Epidermal melanocyte (primary cell): Measurements from ENCODE around the gene GLB1L.

Source experiments
- DNase-seq: peaks from one replicate; pipeline ENCODE4 v3.0.0; 2011; ENCODE audit warnings: low spot score; ENCODE audit not compliant: insufficient read length

Gene GLB1L

DNA sequence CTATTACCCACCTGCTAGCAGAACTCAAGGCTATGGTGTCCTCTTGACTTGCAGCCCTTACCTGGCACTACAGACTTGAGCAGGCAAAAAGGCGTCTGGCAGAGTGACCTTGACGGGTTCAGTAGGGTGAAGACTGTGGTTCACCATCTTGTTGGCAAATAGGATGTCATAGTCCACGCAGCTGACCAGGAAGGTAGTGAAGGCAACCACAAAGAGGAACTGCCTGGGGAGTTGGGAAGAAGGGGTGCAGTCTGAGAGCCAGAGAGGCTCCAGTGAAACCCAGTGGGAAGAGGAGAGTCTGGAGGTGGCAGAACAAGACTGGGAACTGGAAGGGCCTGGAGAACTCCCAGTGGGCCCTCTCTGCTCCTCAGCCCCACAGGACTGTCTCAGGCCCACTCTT is 19.9 kb downstream of the GLB1L start:
- DNase-seq = no peak

DNA sequence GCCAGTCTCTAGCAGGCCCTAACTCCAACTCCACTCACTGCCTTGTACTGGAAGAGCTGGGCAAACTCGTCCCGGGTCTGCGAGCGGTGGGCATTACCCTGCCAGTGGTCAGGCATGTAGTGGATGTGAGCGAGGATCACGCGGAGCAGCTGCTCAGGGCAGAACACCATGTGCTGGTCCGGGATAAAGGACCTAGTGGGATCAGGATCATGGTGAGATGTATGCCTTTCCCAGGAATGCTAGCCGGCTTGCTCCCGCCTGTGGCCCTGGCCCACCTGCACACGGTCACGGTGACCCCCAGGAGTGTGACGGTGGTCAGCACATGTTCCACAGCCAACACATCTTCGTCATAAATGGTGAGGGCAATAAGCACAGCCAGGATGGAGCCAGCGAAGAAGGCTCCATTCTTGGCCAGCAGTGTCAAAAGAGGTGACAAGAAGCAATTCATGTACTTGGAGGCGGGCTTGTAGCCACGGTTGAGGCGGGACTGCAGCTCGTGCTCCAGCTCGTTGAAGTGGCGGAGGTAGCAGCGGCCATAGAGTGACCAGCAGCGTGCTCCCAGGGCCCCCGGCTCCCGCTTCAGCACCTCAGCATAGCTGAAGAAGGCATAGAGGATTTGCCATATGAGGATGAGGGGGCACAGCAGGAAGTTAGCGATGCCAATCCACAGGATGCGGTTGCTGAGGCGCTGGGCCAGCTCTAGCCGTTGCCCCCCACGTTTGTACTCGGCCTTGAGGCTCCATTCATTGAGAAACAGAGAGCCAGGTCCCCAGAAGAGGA is 21.2 kb downstream of the GLB1L start:
- DNase-seq = no peak

DNA sequence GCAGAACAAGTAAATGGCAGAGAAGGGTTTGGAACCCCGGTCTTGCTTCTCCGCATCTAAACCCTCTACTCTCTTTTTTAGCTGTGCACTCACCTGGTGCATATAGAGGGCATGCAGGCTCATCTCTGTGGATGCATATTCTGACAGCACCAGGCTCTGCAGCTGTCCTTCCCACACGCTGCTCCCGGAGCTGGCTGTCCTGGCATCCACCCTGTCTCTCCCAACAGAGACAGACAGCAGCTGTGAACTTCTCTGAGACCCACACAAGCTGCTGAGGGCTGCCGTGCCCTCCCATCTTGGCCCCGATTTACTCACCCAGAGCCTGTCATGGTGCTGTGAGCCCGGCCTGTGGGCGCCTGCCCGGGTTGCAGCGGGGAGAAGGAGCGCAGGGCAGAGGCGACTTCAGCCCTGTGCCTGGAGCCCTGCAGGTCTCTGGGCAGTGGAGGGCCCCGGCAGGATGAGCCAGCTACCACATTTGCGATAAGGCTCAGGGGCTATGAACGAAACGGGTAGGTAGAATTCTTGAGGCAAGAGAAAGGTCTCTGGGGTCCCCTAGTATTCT is 23.2 kb downstream of the GLB1L start:
- DNase-seq = no peak

DNA sequence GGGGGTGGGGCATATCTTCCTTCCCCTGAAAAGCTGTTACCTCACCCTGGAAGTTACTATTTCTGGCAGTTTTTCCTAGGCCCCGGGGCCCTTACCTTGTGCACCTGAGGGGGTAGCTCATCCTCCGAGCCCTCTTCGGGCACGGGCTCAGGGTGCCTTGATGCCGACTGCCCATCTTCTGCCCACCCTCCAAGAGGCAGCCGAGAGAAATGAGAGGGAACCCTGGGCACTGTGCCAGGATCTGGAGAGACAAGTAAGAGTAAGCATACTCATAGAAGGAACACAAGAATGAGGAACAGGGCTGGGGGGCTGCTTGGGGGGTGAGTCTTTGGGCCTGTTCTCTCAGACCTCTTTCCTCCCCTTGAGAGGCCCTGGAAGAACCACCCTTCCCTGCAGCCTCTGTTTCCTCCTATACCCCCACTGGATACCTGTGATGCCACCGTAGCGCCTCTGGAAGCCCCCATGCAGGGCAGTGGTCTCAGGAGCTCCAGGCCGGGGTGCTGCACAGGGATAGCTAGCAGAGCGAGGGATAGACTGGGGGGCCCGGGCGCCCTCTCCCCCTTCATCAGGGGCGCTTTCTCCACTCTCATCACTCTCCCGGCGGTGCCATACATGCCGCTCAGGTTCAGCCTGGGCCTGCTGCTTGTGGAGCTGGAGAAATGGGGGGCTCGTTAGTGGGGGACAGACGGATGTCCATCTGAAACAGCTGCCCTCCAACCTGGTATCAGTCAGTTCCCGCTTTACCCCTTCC is 24.4 kb downstream of the GLB1L start:
- no peak for DNase-seq

DNA sequence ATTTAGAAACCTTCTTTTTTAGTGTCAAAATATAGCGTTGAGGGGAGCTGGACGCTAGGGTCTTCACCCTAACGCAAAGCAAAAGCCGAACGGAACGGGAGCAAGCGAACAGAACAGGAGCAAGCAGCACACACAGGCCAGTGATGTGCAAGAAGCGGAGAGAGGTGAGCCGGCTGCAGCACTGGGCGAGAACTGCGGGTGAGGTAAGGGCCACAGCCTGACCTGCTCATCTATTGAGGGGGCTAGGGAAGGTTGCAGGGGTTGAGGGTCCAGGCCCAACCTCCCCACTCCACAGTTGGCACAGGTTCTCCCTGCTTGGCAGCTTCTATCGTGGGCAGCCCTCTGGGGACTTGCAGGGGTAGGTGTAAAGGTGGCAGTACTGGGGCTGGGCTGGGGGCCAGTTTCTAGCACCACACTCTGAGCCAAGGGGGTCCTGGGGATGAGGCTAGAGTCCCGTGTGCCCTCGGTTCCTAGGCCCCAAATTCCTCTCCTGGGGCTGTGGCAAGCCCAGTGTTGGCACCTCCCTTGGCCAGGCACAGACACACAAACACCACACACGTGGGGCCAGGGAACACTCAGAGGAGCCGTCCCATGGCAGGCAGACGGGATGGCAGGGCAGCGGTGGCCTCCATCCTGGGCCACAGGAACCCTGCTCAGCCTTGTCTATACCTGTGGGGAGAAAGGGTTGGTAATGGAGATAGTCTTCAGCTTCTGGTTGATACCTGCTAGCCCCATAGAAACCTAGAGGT is 25.3 kb downstream of the GLB1L start:
- DNase-seq = no peak

DNA sequence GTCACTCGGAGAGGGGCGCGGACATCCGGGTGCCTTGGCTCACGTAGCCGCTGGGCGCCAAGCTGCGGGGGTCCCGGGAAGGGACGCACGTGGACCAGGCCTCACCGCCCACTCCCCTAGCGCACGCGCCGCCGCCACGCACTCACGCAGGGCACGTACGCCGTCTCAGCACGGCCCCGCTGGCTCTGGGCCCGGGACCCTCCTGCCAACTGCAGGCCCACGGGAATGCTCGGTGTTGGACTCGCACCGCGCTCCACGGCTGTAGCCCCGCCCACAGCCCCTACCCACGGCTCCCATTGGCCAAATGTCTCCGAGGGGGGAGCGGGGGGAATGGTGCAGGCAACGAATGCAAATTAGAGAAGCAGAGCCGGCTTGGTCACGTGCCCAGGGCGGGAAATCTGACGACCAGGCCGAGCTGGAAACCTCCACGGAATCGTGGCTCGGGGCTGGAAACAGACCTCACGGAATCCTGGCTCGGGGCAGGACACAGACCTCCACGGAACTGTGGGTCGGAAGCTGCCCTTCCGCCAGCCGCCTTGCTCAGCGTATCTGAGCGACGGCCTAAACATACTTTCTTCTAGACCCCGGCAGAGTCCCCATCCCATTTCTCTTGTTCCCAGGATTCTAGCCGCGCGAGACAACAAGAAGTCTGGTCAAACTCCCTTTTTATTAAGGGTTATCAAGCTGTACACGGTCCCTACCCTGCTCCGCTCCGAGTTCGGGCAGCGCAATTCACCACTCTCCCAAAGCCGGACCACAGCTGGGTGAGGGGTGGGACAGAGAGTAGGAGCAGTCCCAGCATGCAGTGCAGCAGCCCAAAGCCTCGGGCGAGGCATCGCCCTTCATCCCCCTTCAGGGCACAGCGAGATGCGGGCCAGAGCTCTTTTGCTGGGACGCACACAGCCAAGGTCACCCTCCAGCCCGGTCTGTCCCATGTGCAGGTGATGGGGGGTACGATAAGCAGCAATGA is 26.2 kb downstream of the GLB1L start, which contains the start of gene ABCB6:
ABCB6 (minus strand) TSS at position 227 of the 970 bp plus-strand sequence. CDS start 285 bp downstream, outside the sequence.
- DNase-seq = peak; percentile 97

DNA sequence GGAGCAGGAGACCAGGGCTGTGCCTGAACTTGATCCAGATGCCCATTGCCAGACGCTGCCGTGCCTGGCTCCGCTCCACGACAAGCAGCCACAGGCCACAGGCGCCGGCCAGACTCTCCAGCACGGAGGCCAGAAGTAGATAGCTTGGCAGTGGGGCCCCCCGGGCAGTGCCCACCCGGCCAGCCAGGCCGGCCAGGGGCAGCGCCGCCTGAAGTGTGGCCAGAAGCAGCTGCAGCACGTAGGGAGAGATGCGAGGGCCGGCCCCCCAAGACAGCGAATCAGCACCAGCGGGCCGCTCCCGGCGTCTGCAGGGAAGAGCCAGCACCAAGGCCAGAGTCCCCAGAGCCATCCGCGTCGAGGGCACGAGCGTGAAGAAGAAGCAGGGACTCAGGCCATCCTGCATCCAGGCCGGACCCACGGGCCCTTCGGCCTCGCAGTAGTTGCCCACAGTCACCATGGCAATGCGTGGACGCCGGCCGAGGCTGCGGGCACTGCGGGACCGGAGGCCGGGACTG is 27.0 kb downstream of the GLB1L start:
- DNase-seq = peak; percentile 53

DNA sequence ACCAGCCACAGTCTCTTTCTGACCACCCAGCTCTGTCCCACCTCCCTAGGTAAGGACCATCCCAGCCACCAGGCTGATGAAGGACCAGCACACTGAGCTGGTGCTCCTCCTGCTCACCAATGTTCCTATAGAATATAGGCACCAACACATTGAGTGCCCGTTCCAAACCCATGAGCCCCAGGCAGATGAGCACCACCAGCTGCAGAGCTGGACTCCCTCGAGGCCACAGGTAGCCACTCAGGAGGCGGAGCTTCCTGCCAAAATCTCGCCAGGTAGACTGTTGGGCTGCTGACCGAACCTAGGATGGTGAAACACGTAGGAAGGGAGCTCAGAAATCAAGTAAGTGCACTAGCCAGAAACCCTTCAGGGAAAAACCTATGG is 28.7 kb downstream of the GLB1L start:
- no peak for DNase-seq

DNA sequence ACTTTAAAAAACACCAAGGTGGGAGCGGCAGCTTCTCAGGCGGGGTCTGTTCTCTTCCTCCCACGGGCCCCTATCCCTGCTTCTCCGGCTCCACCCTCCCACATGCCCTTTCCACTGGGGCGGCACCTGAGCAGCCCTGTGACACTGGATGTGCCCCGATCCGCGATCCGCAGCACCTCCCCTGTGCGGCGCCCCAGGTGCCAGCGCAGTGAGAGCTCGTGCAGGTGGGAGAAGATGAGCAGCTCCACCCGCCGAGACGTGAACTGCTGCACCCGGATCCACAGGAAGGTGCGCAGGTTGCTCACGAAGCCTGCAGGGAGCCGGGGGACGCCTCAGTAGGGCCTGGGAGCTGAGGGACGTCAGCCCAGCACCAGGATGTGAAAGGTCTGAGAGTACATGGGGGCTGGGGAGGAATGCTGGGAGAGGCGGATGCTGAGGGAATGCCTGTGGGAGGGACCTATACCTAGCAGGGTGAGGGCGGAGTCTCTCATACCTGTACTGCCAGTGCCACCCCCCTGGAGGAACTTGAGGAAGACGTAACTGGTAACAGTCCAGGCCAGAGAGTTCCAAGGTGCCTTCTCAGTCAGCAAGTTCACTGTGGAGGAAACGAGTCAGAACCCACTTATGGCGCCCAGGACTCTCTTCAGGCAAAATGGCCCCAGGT is 29.2 kb downstream of the GLB1L start:
- DNase-seq = no peak

DNA sequence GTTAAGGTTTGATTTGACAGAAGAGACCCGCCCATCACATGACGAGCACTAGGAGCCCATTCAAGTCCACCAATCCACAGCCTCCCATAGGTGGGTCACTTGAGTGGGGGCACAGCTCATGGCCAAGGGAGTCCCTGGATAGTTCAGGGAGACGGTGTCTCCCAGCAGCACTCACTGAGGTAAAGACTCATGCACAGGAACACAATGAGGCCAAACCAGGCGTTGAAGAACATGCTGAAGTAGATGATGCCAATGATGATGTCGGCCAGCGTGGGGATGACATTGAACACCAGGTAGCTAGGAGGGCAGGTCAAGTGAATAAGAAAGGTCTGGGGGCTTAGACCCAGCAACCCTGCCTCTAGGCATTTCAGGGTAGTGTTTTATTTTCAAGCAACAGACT is 30.5 kb downstream of the GLB1L start:
- DNase-seq = no peak

DNA sequence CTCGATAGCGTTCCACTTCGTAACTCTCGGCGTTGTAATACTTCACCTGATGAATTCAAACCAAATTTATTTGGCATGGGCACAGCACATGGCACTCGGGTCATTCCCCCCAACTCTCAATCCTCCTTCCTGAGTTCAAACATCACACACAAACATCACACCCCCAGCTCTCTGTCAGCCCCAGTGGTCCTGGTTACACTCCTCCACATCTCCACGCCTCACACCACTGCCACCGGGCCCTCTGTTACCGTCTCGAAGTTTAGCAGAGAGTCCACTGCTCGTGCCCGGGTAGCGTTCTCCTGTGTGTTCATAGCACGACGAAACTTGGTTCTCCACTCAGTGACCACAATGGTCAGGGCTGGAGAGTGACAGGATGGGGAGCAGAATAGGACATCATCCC is 31.1 kb downstream of the GLB1L start:
- no peak for DNase-seq

DNA sequence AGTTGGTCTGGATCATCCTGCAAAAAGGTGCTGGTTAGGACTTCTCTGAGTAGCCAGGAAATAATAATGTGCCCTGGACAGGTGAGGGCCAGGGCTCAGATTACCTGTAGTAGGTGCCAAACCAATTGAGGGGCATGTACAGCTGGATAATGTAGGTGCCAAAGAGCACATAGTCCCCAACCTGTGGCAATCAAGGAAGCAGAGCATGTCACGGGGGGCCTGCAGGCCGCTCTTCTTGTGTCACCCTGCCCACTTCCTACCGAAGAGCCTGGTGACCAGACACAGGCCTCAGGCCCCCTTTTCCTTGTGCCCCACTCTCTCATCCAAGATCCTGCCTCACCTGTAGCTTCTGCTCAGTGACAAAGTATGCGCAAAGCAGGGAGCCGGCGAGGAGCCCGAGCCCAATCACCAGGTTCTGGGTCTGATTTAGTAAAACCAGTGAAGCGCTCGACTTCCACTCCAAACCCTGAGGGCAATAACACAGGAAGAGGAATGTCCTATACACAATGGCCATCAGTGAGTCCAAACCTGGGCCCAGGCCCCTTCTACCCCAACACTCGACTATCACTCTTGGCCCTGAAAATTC is 31.7 kb downstream of the GLB1L start:
- DNase-seq = no peak

DNA sequence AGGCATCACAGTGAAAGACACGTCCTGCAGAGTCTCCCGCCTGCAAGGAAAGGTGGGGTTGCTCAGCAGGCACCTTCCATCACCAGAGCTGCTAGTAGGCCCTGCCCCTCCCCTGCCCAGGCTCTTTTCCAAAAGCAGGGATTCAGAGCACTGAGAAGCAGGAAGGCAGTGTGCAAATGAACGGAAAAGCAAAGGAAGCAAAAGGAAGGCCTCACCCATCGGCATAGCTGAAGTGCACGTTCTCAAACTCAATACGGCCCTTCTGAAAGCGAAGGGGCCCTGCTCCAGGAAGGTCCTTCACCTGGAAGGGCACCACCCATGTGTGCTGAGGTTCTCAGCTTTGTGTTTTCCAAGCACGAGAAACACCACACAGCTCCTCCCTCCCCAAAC is 32.2 kb downstream of the GLB1L start:
- no peak for DNase-seq

DNA sequence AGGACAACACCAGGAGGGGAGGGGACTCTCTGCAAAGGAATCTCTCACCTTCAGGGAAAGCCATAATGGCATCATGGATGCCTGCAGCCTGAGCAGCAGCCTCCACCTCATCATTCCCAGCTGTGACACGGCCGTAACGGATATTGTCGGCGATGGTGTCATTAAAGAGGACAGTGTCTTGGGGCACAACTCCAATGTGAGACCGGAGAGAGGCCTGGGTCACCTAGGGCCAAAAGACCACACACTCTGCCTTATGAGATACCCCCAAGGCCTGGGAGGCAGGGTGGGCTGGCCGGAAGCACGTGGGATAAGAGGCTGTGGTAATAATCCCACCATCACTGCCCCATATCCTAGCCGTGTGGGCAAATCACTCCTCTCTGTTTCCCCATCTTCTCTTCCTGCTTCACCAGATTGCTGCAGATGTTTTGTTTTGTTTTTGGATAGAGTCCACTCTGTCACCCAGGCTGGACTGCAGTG is 34.3 kb downstream of the GLB1L start:
- no peak for DNase-seq

DNA sequence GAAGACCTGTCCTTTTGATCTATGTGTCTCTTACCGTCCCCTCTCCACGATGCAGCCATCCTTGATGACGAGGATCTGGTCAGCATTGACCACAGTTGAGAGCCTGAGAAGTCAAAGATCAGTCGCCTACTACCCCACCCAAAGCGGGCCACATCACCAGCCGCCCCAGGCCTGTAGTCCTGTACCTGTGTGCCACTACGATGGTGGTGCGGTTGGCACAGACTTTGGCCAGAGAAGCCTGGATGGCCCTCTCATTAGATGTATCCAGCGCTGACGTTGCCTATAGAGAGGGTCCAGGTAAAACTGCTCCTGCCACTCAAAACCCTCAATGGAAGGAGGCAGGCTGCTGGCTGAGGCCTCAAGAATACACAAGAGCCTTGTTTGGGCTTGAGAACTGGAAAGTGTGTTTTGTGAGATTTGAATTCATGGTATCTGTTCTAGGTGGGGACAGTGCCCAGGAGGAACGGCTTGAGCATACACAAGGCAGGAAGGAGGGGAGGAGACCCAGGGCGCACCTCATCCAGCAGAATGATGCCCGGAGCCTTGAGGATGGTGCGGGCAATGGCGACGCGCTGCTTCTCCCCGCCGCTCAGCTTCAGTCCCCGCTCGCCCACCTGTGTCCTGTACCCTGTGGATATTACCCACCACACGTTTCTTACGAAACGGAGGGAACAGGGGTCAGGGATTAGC is 34.9 kb downstream of the GLB1L start:
- no peak for DNase-seq

DNA sequence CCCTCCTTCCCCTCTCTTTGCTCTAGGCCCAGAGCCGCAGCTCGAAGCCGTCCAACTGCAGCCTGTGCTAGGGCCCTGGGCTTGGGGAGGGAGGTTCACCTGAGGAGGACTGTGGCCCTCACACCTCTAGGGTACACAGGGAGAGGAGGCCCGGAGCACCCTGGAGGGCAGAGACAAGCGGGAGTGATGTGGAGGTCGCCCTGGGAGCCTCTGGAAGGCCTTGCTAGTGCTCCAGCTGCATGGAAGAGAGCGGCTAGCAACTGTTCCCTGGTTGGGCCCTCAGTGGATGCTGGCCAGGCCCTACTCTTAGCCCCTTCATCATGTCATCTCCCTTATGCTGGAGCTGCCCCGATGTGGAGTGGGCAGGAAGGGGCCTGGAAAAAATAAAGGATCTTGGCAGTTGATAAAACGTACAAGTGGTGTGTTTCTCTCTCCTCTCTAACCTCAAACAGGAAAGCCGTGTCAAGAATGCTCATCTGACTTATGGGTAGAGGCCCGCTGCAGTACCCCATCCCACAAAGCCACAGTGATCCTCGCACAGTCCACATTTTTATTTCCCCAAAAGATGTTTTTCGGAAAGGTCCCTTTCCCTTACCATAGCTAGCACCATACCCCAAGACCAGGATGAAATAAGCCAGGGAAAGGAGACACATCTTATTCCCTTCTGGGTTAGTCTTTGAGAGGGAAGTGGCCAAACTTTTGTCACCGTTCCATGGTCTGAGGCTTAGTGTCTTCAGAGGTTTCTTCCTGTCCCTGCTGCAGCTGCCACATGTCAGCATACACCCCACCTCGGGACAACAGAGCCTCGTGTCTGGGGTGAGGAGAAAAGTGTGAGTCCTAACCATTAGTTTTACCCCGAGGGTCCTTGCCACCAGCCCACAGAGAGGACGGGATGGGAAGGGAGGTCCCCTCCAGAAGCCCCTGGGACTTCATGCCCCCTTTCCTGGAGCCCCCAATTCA is 35.7 kb downstream of the GLB1L start:
- DNase-seq = no peak

DNA sequence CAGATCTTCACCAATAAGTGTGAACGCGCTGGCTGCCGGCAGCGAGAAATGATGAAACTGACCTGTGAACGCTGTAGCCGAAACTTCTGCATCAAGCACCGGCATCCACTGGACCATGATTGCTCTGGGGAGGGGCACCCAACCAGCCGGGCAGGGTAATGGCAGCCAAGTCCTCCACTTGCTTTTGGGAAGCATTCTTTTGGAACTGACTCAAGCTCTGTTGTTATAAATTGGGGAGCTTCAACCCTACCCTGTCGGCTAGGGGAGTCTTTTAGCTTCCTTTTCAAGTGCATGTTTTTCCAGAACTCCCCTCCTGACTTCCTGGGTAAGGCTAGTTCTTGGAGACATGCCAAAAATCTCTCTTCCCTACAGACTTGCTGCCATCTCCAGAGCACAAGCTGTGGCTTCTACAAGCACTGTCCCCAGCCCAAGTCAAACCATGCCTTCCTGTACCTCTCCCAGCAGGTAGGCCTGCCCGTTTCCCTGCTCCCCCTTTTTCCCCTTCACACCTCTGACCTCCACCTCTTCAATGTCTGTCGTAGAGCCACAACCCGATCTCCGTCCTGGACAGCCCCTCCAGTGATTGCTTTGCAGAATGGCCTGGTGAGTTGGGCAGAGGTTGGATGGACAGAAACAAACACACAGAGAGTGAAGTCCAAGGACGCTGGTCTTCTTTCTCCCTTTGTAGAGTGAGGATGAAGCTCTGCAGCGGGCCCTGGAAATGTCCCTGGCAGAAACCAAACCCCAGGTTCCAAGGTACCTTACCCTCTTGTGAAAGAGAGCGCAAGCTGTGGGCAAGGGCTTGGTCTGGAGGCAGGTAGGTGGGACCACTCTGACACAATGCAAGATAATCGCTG is 37.1 kb downstream of the GLB1L start:
- no peak for DNase-seq
